HEK293 (cell line): ENCODE data around the gene ZNF611.

Experiments
- CTCF ChIA-PET: fragments of 350-600 bp; formaldehyde crosslinking; extraction: SDS; loops from one replicate; lab custom pipeline; 2021; ENCODE audit warnings: antibody characterized with exemption; lab: Yijun Ruan, JAX
- POLR2A ChIA-PET: fragments of 300-600 bp; formaldehyde crosslinking; extraction: SDS; loops from one replicate; lab custom pipeline; 2020; ENCODE audit warnings: antibody characterized with exemption, inconsistent platforms; lab: Yijun Ruan, JAX
- H3K27ac ChIP-seq: fragments of 200-500 bp; sonication (Bioruptor generic); 2 replicates; pipeline ENCODE4 v1.5.1; 2014; ENCODE audit warnings: low read depth, low read length, control low read depth, inconsistent platforms; ENCODE audit errors: extremely low read depth
- H3K36me3 ChIP-seq, 2 experiments: fragments of 200-500 bp in 1 of 2; sonication (Bioruptor generic) in 1 of 2; 1 replicate in 1 of 2; 2 replicates in 1 of 2; pipeline ENCODE4 v1.5.1; 2014 to 2017; ENCODE audit warnings: inconsistent platforms in 2 of 2, low read length in 2 of 2; ENCODE audit not compliant: control insufficient read depth in 2 of 2, insufficient read depth in 1 of 2
- H3K4me1 ChIP-seq: fragments of 200-500 bp; sonication (Bioruptor generic); 2 replicates; pipeline ENCODE4 v1.5.1; 2014; ENCODE audit warnings: mild to moderate bottlenecking, low read length, inconsistent platforms; ENCODE audit not compliant: control insufficient read depth, insufficient read depth
- H3K4me3 ChIP-seq: 2 replicates; pipeline ENCODE4 v1.5.1; 2011; ENCODE audit warnings: low read depth, mild to moderate bottlenecking, control low read depth, low read length, moderate library complexity
- H3K9me3 ChIP-seq: fragments of 200-500 bp; sonication (Bioruptor generic); 2 replicates; pipeline ENCODE4 v1.5.1; 2014; ENCODE audit warnings: low read depth, low read length, inconsistent platforms; ENCODE audit not compliant: control insufficient read depth, insufficient read depth
- GFI1B ChIP-seq: fragments of 450-650 bp; formaldehyde crosslinking; IDR thresholded peaks from 2 replicates; pipeline ENCODE4 v1.5.1; 2016; ENCODE audit warnings: missing biosample characterization, missing genetic modification characterization
- GLI4 ChIP-seq: fragments of 450-650 bp; formaldehyde crosslinking; IDR thresholded peaks from 2 replicates; pipeline ENCODE4 v1.5.1; 2016; ENCODE audit warnings: missing biosample characterization, missing genetic modification characterization
- GLIS1 ChIP-seq: fragments of 450-650 bp; formaldehyde crosslinking; IDR thresholded peaks from 2 replicates; pipeline ENCODE4 v1.5.1; 2016; ENCODE audit warnings: missing biosample characterization, missing genetic modification characterization
- KLF17 ChIP-seq: fragments of 450-650 bp; formaldehyde crosslinking; IDR thresholded peaks from 2 replicates; pipeline ENCODE4 v1.5.1; 2016; ENCODE audit warnings: missing biosample characterization, missing genetic modification characterization
- MZF1 ChIP-seq: fragments of 450-650 bp; formaldehyde crosslinking; IDR thresholded peaks from 2 replicates; pipeline ENCODE4 v1.5.1; 2017; ENCODE audit warnings: missing biosample characterization, missing genetic modification characterization, borderline replicate concordance
- SCRT1 ChIP-seq: fragments of 450-650 bp; formaldehyde crosslinking; IDR thresholded peaks from 2 replicates; pipeline ENCODE4 v1.5.1; 2016; ENCODE audit warnings: missing biosample characterization, missing genetic modification characterization, borderline replicate concordance
- SP7 ChIP-seq: fragments of 450-650 bp; formaldehyde crosslinking; IDR thresholded peaks from 2 replicates; pipeline ENCODE4 v1.5.1; 2016; ENCODE audit warnings: missing biosample characterization, missing genetic modification characterization
- TCF7L2 ChIP-seq: IDR thresholded peaks from 2 replicates; pipeline ENCODE4 v1.6.1; 2011; ENCODE audit warnings: low read depth, mild to moderate bottlenecking, inconsistent platforms, low read length, moderate library complexity, borderline replicate concordance
- WT1 ChIP-seq: fragments of 450-650 bp; formaldehyde crosslinking; IDR thresholded peaks from 2 replicates; pipeline ENCODE4 v1.5.1; 2016; ENCODE audit warnings: missing biosample characterization, missing genetic modification characterization
- ZBTB21 ChIP-seq: fragments of 450-650 bp; formaldehyde crosslinking; IDR thresholded peaks from 2 replicates; pipeline ENCODE4 v1.5.1; 2017; ENCODE audit warnings: missing biosample characterization, missing genetic modification characterization
- ZIC2 ChIP-seq: fragments of 450-650 bp; formaldehyde crosslinking; IDR thresholded peaks from 2 replicates; pipeline ENCODE4 v1.5.1; 2016; ENCODE audit warnings: missing biosample characterization, missing genetic modification characterization
- ZNF114 ChIP-seq: fragments of 450-650 bp; formaldehyde crosslinking; IDR thresholded peaks from 2 replicates; pipeline ENCODE4 v1.5.0; 2017; ENCODE audit warnings: missing biosample characterization, missing genetic modification characterization
- ZNF121 ChIP-seq: fragments of 450-650 bp; formaldehyde crosslinking; IDR thresholded peaks from 2 replicates; pipeline ENCODE4 v1.5.1; 2016; ENCODE audit warnings: missing biosample characterization, missing genetic modification characterization
- ZNF132 ChIP-seq: fragments of 450-650 bp; formaldehyde crosslinking; IDR thresholded peaks from 2 replicates; pipeline ENCODE4 v1.5.1; 2017; ENCODE audit warnings: missing biosample characterization, missing genetic modification characterization, borderline replicate concordance
- ZNF133 ChIP-seq: fragments of 450-650 bp; formaldehyde crosslinking; IDR thresholded peaks from 2 replicates; pipeline ENCODE4 v1.5.1; 2016; ENCODE audit warnings: missing biosample characterization, missing genetic modification characterization
- ZNF211 ChIP-seq: fragments of 450-650 bp; formaldehyde crosslinking; IDR thresholded peaks from 2 replicates; pipeline ENCODE4 v1.5.1; 2016; ENCODE audit warnings: low read depth, missing biosample characterization, missing genetic modification characterization
- ZNF214 ChIP-seq: fragments of 450-650 bp; formaldehyde crosslinking; IDR thresholded peaks from 2 replicates; pipeline ENCODE4 v1.5.1; 2017; ENCODE audit warnings: missing biosample characterization, mild to moderate bottlenecking, missing genetic modification characterization, borderline replicate concordance
- ZNF239 ChIP-seq: fragments of 450-650 bp; formaldehyde crosslinking; IDR thresholded peaks from 2 replicates; pipeline ENCODE4 v1.5.1; 2016; ENCODE audit warnings: missing biosample characterization, missing genetic modification characterization
- ZNF354C ChIP-seq: fragments of 450-650 bp; formaldehyde crosslinking; IDR thresholded peaks from 2 replicates; pipeline ENCODE4 v1.5.1; 2016; ENCODE audit warnings: missing biosample characterization, missing genetic modification characterization, low read depth, borderline replicate concordance
- ZNF362 ChIP-seq: fragments of 450-650 bp; formaldehyde crosslinking; IDR thresholded peaks from 2 replicates; pipeline ENCODE4 v1.5.1; 2016; ENCODE audit warnings: missing biosample characterization, missing genetic modification characterization
- ZNF473 ChIP-seq: fragments of 450-650 bp; formaldehyde crosslinking; IDR thresholded peaks from 2 replicates; pipeline ENCODE4 v1.5.1; 2017; ENCODE audit warnings: missing biosample characterization, missing genetic modification characterization
- ZNF501 ChIP-seq: fragments of 450-650 bp; formaldehyde crosslinking; IDR thresholded peaks from 2 replicates; pipeline ENCODE4 v1.5.1; 2016; ENCODE audit warnings: missing biosample characterization, missing genetic modification characterization
- ZNF558 ChIP-seq: fragments of 450-650 bp; formaldehyde crosslinking; IDR thresholded peaks from 2 replicates; pipeline ENCODE4 v1.5.1; 2016; ENCODE audit warnings: missing biosample characterization, missing genetic modification characterization
- ZNF600 ChIP-seq: fragments of 450-650 bp; formaldehyde crosslinking; IDR thresholded peaks from 2 replicates; pipeline ENCODE4 v1.5.1; 2016; ENCODE audit warnings: missing biosample characterization, missing genetic modification characterization
- ZNF629 ChIP-seq: fragments of 450-650 bp; formaldehyde crosslinking; IDR thresholded peaks from 2 replicates; pipeline ENCODE4 v1.5.1; 2017; ENCODE audit warnings: missing biosample characterization, missing genetic modification characterization
- ZNF76 ChIP-seq: fragments of 450-650 bp; formaldehyde crosslinking; IDR thresholded peaks from 2 replicates; pipeline ENCODE4; 2016; ENCODE audit warnings: low read depth, missing biosample characterization, missing genetic modification characterization, borderline replicate concordance
- ZNF792 ChIP-seq: fragments of 450-650 bp; formaldehyde crosslinking; IDR thresholded peaks from 2 replicates; pipeline ENCODE4 v1.5.1; 2016; ENCODE audit warnings: missing biosample characterization, missing genetic modification characterization
- ZSCAN16 ChIP-seq: fragments of 450-650 bp; formaldehyde crosslinking; IDR thresholded peaks from 2 replicates; pipeline ENCODE4 v1.5.1; 2016; ENCODE audit warnings: missing biosample characterization, missing genetic modification characterization
- TF ChIP-seq, protein P1 (sequence below): fragments of 450-650 bp; formaldehyde crosslinking; optimal IDR thresholded peaks from 2 replicates; pipeline ENCODE3; 2016; ENCODE audit warnings: missing biosample characterization, mild to moderate bottlenecking, missing genetic modification characterization
- TF ChIP-seq, protein P2 (sequence below): fragments of 450-650 bp; formaldehyde crosslinking; IDR thresholded peaks from 2 replicates; pipeline ENCODE4 v1.5.0; 2017; ENCODE audit warnings: missing biosample characterization, missing genetic modification characterization, borderline replicate concordance
- TF ChIP-seq, protein P3 (sequence below): fragments of 450-650 bp; formaldehyde crosslinking; IDR thresholded peaks from 2 replicates; pipeline ENCODE4 v1.5.1; 2017; ENCODE audit warnings: missing biosample characterization, missing genetic modification characterization

The ZNF611 gene

GRCh38 chr19:52658595-52658994 is 76.2 kb downstream of the ZNF611 start:
- TF ChIP-seq ZNF214 (tag by site-specific recombination) (no peak), ZNF600 (tag by site-specific recombination) (no peak), ZNF473 (tag by site-specific recombination) (no peak), ZNF133 (tag by site-specific recombination) (no peak), ZBTB21 (tag by site-specific recombination) (no peak), ZNF76 (tag by site-specific recombination) (no peak), ZNF501 (no peak), SP7 (tag by site-specific recombination) (no peak), GLIS1 (no peak), MZF1 (tag by site-specific recombination) (no peak), ZNF114 (tag by site-specific recombination) (no peak), ZNF354C (tag by site-specific recombination) (no peak), ZNF629 (no peak)
- TF ChIP-seq, protein P1, sequence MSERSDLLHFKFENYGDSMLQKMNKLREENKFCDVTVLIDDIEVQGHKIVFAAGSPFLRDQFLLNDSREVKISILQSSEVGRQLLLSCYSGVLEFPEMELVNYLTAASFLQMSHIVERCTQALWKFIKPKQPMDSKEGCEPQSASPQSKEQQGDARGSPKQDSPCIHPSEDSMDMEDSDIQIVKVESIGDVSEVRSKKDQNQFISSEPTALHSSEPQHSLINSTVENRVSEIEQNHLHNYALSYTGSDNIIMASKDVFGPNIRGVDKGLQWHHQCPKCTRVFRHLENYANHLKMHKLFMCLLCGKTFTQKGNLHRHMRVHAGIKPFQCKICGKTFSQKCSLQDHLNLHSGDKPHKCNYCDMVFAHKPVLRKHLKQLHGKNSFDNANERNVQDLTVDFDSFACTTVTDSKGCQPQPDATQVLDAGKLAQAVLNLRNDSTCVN (tag by site-specific recombination), result no peak
- TF ChIP-seq, all 188 proteins: peak for 0
- POLR2A ChIA-PET, result no interaction called here
- H3K4me3 ChIP-seq, result no peak overlapping the region
- H3K27ac ChIP-seq, result no peak overlapping the region
- H3K4me1 ChIP-seq, result no peaks in the 10 kb centered on the region
- no peaks in the 10 kb centered on the region for H3K9me3 ChIP-seq
- CTCF ChIA-PET, result no interaction called here
- peaks cover 0 to 67% of the 10 kb centered on the region in 2 experiments; a peak in 1 of 3 replicates for H3K36me3 ChIP-seq

DNA sequence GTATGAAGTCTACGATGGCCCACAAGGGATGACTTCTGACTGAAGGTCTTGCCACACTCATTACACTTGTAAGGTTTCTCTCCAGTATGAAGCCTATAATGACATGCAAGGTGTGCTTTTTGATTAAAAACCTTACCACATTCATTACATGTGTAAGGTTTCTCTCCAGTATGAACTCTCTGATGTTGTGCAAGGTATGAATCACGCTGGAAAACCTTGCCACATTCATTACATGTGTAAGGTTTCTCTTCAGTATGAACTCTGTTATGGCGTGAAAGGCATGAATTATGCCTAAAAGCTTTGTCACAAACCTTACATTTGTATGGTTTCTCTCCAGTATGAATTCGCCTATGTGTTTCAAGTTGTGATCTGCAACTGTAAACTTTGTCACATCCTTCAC is 81.7 kb downstream of the ZNF611 start:
- POLR2A ChIA-PET, result no interaction called here
- Histone ChIP-seq H3K4me1 (no peaks in the 10 kb centered on the region), H3K27ac (no peak overlapping the region), H3K36me3 (peaks cover 0 to 46% of the 10 kb centered on the region in 2 experiments; a peak in 1 of 3 replicates), H3K9me3 (no peaks in the 10 kb centered on the region), H3K4me3 (no peak overlapping the region)
- CTCF ChIA-PET, result interaction anchor here (0.6 kb wide), 1 partner anchor 424 kb away, joined by 3 read pairs; no protein-coding TSS in a partner anchor
- TF ChIP-seq TCF7L2 (no peak), SCRT1 (tag by site-specific recombination) (no peak), GFI1B (tag by site-specific recombination) (no peak), ZNF362 (no peak), ZNF558 (tag by site-specific recombination) (no peak), ZIC2 (no peak), ZNF211 (tag by site-specific recombination) (no peak), ZSCAN16 (tag by site-specific recombination) (no peak), WT1 (tag by site-specific recombination) (no peak), ZNF121 (no peak), GLI4 (tag by site-specific recombination) (no peak), ZNF792 (tag by site-specific recombination) (no peak), ZNF132 (tag by site-specific recombination) (no peak), ZNF239 (tag by site-specific recombination) (no peak), KLF17 (no peak)
- TF ChIP-seq, protein P2, sequence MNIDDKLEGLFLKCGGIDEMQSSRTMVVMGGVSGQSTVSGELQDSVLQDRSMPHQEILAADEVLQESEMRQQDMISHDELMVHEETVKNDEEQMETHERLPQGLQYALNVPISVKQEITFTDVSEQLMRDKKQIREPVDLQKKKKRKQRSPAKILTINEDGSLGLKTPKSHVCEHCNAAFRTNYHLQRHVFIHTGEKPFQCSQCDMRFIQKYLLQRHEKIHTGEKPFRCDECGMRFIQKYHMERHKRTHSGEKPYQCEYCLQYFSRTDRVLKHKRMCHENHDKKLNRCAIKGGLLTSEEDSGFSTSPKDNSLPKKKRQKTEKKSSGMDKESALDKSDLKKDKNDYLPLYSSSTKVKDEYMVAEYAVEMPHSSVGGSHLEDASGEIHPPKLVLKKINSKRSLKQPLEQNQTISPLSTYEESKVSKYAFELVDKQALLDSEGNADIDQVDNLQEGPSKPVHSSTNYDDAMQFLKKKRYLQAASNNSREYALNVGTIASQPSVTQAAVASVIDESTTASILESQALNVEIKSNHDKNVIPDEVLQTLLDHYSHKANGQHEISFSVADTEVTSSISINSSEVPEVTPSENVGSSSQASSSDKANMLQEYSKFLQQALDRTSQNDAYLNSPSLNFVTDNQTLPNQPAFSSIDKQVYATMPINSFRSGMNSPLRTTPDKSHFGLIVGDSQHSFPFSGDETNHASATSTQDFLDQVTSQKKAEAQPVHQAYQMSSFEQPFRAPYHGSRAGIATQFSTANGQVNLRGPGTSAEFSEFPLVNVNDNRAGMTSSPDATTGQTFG (tag by site-specific recombination), result no peak
- TF ChIP-seq, protein P3, sequence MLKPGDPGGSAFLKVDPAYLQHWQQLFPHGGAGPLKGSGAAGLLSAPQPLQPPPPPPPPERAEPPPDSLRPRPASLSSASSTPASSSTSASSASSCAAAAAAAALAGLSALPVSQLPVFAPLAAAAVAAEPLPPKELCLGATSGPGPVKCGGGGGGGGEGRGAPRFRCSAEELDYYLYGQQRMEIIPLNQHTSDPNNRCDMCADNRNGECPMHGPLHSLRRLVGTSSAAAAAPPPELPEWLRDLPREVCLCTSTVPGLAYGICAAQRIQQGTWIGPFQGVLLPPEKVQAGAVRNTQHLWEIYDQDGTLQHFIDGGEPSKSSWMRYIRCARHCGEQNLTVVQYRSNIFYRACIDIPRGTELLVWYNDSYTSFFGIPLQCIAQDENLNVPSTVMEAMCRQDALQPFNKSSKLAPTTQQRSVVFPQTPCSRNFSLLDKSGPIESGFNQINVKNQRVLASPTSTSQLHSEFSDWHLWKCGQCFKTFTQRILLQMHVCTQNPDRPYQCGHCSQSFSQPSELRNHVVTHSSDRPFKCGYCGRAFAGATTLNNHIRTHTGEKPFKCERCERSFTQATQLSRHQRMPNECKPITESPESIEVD (tag by site-specific recombination), result no peak
